ENCODE data around the gene PLXND1.

PLXND1 gene

GRCh38 chr3:129557548-129557894, 49.0 kb downstream of the PLXND1 start:
- TF ChIP-seq MYC (IDR thresholded peaks at IDR 0.05; ENCODE audit: low read depth, low read length) (no peak), CTCF (IDR thresholded peaks at IDR 0.05; ENCODE audit: low read depth, low read length) (no peak), MAX (IDR thresholded peaks at IDR 0.05; ENCODE audit: low read depth, low read length) (no peak), POLR2A (IDR thresholded peaks at IDR 0.05; ENCODE audit: extremely low read depth, insufficient read length) (no peak)
- DNase-seq (ENCODE audit: low read depth) = no peak
- no peak overlapping the region for H3K4me3 ChIP-seq (ENCODE audit: low read depth, low read length)

DNA sequence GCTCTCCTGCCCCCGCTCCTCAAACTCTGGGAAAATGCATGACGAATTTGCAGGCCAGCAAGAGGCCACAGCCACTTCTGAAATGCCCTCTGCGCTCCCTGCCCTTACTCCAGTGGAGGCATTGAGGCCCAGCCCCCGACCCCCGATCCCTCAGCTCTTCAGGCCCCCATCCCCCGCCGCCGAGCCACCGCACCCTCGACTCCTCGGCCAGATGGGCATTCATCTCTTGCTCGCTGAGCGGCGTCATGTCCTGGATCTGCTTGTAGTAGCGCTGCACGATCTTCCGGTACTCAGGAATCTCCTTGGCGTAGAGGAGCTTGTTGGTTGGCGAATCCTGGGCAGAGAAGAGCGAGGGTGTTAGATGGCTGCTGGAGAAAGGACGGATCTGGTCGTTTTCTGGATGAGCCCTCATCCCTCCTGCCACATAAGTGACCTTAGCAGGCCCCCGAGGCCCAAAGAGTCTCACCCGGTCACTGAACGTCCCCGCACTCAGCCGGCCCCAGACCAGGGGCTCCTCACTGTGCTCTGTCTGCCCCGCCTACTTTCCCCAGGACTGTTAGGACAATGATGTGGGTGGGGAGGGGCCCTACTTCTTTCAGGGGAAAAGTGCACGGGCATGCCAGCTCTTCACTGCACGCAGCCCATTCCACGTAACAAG, 49.5 kb downstream of the PLXND1 start:
- no peak for DNase-seq (ENCODE audit: low read depth)
- TF ChIP-seq POLR2A (IDR thresholded peaks at IDR 0.05; ENCODE audit: extremely low read depth, insufficient read length) = no peak
- TF ChIP-seq MAX (IDR thresholded peaks at IDR 0.05; ENCODE audit: low read depth, low read length) = no peak
- no peak for TF ChIP-seq CTCF (IDR thresholded peaks at IDR 0.05; ENCODE audit: low read depth, low read length)
- TF ChIP-seq MYC (IDR thresholded peaks at IDR 0.05; ENCODE audit: low read depth, low read length) = no peak
- no peak overlapping the region for H3K4me3 ChIP-seq (ENCODE audit: low read depth, low read length)

DNA sequence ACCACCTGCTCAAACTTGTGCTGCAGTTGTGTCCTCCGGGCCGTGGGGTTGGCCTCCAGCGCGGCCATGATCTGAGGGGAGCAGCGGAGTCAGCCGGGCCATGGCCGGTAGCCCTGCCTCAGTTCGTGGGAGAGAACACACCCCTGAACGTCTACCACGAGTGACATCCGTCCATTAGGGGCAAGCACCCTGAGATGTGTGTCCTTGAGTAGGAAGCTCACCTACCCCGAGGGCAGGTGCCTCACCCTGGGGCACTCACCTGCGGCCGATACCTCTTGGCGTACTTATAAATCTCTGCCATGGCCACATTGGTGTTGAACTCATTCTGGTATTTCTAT, 50.1 kb downstream of the PLXND1 start:
- no peak overlapping the region for H3K4me3 ChIP-seq (ENCODE audit: low read depth, low read length)
- no peak for DNase-seq (ENCODE audit: low read depth)
- TF ChIP-seq MYC (IDR thresholded peaks at IDR 0.05; ENCODE audit: low read depth, low read length) (no peak), CTCF (IDR thresholded peaks at IDR 0.05; ENCODE audit: low read depth, low read length) (no peak), MAX (IDR thresholded peaks at IDR 0.05; ENCODE audit: low read depth, low read length) (no peak), POLR2A (IDR thresholded peaks at IDR 0.05; ENCODE audit: extremely low read depth, insufficient read length) (no peak)

DNA sequence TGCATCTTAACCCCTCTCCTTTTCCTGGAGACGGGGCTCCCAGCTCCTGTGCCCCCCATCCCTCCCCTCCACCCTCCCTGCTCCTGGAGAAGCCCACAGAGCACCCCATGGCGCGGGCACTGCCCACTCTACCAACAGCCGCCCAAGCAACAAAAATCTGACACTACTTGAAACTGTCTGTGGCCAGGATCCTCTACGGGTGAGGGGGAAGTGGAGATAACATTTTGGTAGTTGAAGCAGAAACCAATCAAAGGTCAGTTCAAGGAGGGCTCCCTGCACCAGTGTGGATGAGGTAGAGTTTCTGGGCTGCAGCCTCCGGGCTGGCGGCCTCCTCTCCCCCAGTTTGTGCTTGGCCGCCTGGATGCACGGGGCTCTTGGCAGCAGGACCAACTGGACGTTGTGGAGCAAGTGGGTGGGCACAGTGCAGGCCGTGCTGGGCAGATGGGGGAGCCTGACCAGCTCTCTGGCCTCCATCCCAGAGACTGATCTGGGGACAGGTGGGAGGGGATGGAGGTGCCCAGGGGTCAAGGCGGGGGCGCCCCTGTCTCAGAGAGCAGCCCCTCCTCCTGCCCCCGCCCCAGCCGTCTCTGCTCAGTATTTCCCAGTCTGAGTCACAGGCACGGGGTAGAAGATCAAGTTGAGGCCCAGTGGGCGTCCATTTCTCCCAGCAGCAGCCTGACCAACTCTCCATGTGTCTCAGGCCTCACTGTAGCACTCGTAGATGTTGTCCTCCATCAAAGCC, 50.7 kb downstream of the PLXND1 start:
- no peak for DNase-seq (ENCODE audit: low read depth)
- no peak overlapping the region for H3K4me3 ChIP-seq (ENCODE audit: low read depth, low read length)
- TF ChIP-seq POLR2A (IDR thresholded peaks at IDR 0.05; ENCODE audit: extremely low read depth, insufficient read length) (no peak), MYC (IDR thresholded peaks at IDR 0.05; ENCODE audit: low read depth, low read length) (no peak), CTCF (IDR thresholded peaks at IDR 0.05; ENCODE audit: low read depth, low read length) (no peak), MAX (IDR thresholded peaks at IDR 0.05; ENCODE audit: low read depth, low read length) (no peak)

DNA sequence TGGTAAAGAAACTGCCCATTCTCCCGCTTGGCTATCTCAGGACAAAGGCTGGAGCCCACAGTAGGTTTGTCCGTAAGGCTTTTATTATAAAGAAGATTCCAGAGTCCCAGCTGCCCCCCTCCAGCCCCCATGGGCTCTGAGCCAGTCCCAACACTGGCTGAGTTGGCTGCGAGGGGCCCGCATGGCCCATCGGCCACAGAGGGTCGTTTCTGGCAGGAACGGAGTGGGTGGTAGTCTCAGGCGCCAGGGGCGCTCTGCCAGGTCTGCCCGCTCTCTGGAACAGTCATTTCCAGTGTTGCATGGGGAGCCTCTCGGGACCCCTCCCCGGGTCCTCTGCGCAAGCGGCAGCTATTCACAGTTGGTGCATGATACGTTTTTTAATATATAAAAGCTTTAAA, 51.3 kb downstream of the PLXND1 start:
- H3K4me3 ChIP-seq (ENCODE audit: low read depth, low read length) = no peak overlapping the region
- TF ChIP-seq CTCF (IDR thresholded peaks at IDR 0.05; ENCODE audit: low read depth, low read length) = no peak
- no peak for TF ChIP-seq MAX (IDR thresholded peaks at IDR 0.05; ENCODE audit: low read depth, low read length)
- TF ChIP-seq MYC (IDR thresholded peaks at IDR 0.05; ENCODE audit: low read depth, low read length) = no peak
- no peak for TF ChIP-seq POLR2A (IDR thresholded peaks at IDR 0.05; ENCODE audit: extremely low read depth, insufficient read length)
- DNase-seq (ENCODE audit: low read depth) = no peak

Data from NB4 (cell line).